Measurements from ENCODE around the gene XRRA1. TPM values are rescaled to one million over a fixed set of nuclear protein-coding genes. Genes with fewer than 3 reads are reported as not detected.

The XRRA1 gene
- total and polyA plus RNA-seq, 8 donors = 2.4 to 22.5 (median 8.3) TPM

GRCh38 chr11:74806267-74806666, 142.6 kb downstream of the XRRA1 start:
- Histone ChIP-seq H3K36me3 (no peaks in the 10 kb centered on the region), H3K27me3 (no peaks in the 10 kb centered on the region), H3K4me1 (no peaks in the 10 kb centered on the region), H3K27ac (no peak overlapping the region), H3K9me3 (no peaks in the 10 kb centered on the region), H3K4me3 (no peak overlapping the region)
- ATAC-seq (no peak), DNase-seq (no peak), FAIRE-seq (no peak)
- intact Hi-C loops (cut with DNase I) = no loop called here
- 95% methylated on average over 3 of the region's 3 CpGs for WGBS, 2 donors
- no peak for TF ChIP-seq CTCF (IDR thresholded peaks at IDR 0.05)

- peak in 5 of 6 donors; percentile 62 to 76 (median 70) for DNase-seq
- peak; percentile 81 to 96 (median 88) for ATAC-seq
- no peak for TF ChIP-seq CTCF (IDR thresholded peaks at IDR 0.05)
- no peak overlapping the region for H3K27ac ChIP-seq
- peaks cover 0 to 15% (median 5%) of the 10 kb centered on the region in 3 donors for H3K36me3 ChIP-seq
- FAIRE-seq = no peak
- H3K4me3 ChIP-seq = no peak overlapping the region
- intact Hi-C loops (cut with DNase I) = no loop called here
- H3K4me1 ChIP-seq = no peaks in the 10 kb centered on the region
- 68 to 69% methylated on average over 9 of the region's 9 CpGs for WGBS, 2 donors
- no peaks in the 10 kb centered on the region for H3K27me3 ChIP-seq
- no peaks in the 10 kb centered on the region for H3K9me3 ChIP-seq
Observed at GRCh38 chr11:74791333-74792100, 157.4 kb downstream of the XRRA1 start.

Other genes starting within 250 kb of the XRRA1 start
- 1 to 10 TPM in 2 of 6 donors, under 1 TPM in 3, not detected in 1; 0.72 to 6.9 (median 0.82) TPM for gene CHRDL2, start 217.7 kb downstream of the XRRA1 start, total RNA-seq
- 1 to 10 TPM; 2.0 to 3.8 TPM for gene CHRDL2, start 217.7 kb downstream of the XRRA1 start, polyA plus RNA-seq
- 10 to 100 TPM in 1 of 6 donors, 1 to 10 TPM in 5; 6.7 to 12.0 (median 7.5) TPM for gene RNF169, start 200.2 kb downstream of the XRRA1 start, total RNA-seq
- 1 to 10 TPM; 2.3 to 3.5 TPM for gene RNF169, start 200.2 kb downstream of the XRRA1 start, polyA plus RNA-seq
- gene SPCS2, start 175 bp upstream of the XRRA1 start, total RNA-seq = 100 to 1,000 TPM in 3 of 6 donors, 10 to 100 TPM in 3; 81.0 to 125 (median 103) TPM
- gene SPCS2, start 175 bp upstream of the XRRA1 start, polyA plus RNA-seq = 100 to 1,000 TPM in 1 of 2 donors, 10 to 100 TPM in 1; 75.0 to 132 TPM
- 1 to 10 TPM; 3.1 to 7.2 (median 4.0) TPM for gene NEU3, start 39.8 kb upstream of the XRRA1 start, total RNA-seq
- 1 to 10 TPM; 3.8 to 6.2 TPM for gene NEU3, start 39.8 kb upstream of the XRRA1 start, polyA plus RNA-seq
- not detected for gene OR2AT4, start 147.8 kb upstream of the XRRA1 start, total RNA-seq
- under 1 TPM in 1 of 2 donors, not detected in 1; under 0.01 TPM for gene OR2AT4, start 147.8 kb upstream of the XRRA1 start, polyA plus RNA-seq
- gene SLCO2B1, start 202.0 kb upstream of the XRRA1 start, total RNA-seq = 10 to 100 TPM; 10.3 to 71.4 (median 31.5) TPM
- 1 to 10 TPM; 3.6 to 9.7 TPM for gene SLCO2B1, start 202.0 kb upstream of the XRRA1 start, polyA plus RNA-seq